ENCODE results near the gene RAC3. TPM values are rescaled to one million over a fixed set of nuclear protein-coding genes. Genes with fewer than 3 reads are reported as not detected.

Gene RAC3
- total RNA-seq, 4 donors from 2014 or later, result 0.42 to 2.0 TPM; not detected in 2

GRCh38 chr17:82012261-82012639, 19.2 kb upstream of the RAC3 start:
- no peaks in the 10 kb centered on the region for H3K27me3 ChIP-seq
- DNase-seq, result no peak
- in situ Hi-C loops (cut with MboI; ENCODE audit: low sequenced_read_pairs in 4 of 4), result no loop called here
- peaks cover 0 to 3% of the 10 kb centered on the region in 2 donors for H3K36me3 ChIP-seq
- no peak overlapping the region for H3K27ac ChIP-seq
- TF ChIP-seq POLR2A (IDR thresholded peaks at IDR 0.05), result no peak
- TF ChIP-seq, protein P1, sequence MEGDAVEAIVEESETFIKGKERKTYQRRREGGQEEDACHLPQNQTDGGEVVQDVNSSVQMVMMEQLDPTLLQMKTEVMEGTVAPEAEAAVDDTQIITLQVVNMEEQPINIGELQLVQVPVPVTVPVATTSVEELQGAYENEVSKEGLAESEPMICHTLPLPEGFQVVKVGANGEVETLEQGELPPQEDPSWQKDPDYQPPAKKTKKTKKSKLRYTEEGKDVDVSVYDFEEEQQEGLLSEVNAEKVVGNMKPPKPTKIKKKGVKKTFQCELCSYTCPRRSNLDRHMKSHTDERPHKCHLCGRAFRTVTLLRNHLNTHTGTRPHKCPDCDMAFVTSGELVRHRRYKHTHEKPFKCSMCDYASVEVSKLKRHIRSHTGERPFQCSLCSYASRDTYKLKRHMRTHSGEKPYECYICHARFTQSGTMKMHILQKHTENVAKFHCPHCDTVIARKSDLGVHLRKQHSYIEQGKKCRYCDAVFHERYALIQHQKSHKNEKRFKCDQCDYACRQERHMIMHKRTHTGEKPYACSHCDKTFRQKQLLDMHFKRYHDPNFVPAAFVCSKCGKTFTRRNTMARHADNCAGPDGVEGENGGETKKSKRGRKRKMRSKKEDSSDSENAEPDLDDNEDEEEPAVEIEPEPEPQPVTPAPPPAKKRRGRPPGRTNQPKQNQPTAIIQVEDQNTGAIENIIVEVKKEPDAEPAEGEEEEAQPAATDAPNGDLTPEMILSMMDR (IDR thresholded peaks at IDR 0.05 in 4 of 5, conservative IDR thresholded peaks at IDR 0.05 in 1 of 5), result no peak
- peaks cover 0 to 1% of the 10 kb centered on the region in 2 donors for H3K4me1 ChIP-seq
- intact Hi-C loops (cut with DNase I; ENCODE audit: low total_unique reads), result no loop called here
- no peak overlapping the region for H3K4me3 ChIP-seq
- ATAC-seq, result no peak
- no peaks in the 10 kb centered on the region for H3K9me3 ChIP-seq

GRCh38 chr17:82012640-82013295, 18.7 kb upstream of the RAC3 start:
- no peaks in the 10 kb centered on the region for H3K9me3 ChIP-seq
- peaks cover 0 to 6% of the 10 kb centered on the region in 2 donors for H3K4me1 ChIP-seq
- no peak for TF ChIP-seq POLR2A (IDR thresholded peaks at IDR 0.05)
- TF ChIP-seq, protein P1 (IDR thresholded peaks at IDR 0.05 in 4 of 5, conservative IDR thresholded peaks at IDR 0.05 in 1 of 5), result no peak
- no peak for ATAC-seq
- no peak overlapping the region for H3K4me3 ChIP-seq
- DNase-seq, result no peak
- H3K27ac ChIP-seq, result no peak overlapping the region
- no peaks in the 10 kb centered on the region for H3K27me3 ChIP-seq
- H3K36me3 ChIP-seq, result peaks cover 0 to 3% of the 10 kb centered on the region in 2 donors
- in situ Hi-C loops (cut with MboI; ENCODE audit: low sequenced_read_pairs in 4 of 4), result no loop called here
- intact Hi-C loops (cut with DNase I; ENCODE audit: low total_unique reads), result no loop called here

GRCh38 chr17:82013341-82013740, 18.1 kb upstream of the RAC3 start:
- intact Hi-C loops (cut with DNase I; ENCODE audit: low total_unique reads) (no loop called here), in situ Hi-C loops (cut with MboI; ENCODE audit: low sequenced_read_pairs in 4 of 4) (no loop called here)
- Histone ChIP-seq H3K27me3 (no peaks in the 10 kb centered on the region), H3K9me3 (no peaks in the 10 kb centered on the region), H3K36me3 (peaks cover 0 to 3% of the 10 kb centered on the region in 2 donors), H3K27ac (no peak overlapping the region), H3K4me3 (no peak overlapping the region), H3K4me1 (peaks cover 0 to 12% of the 10 kb centered on the region in 2 donors)
- no peak for DNase-seq
- no peak for ATAC-seq
- TF ChIP-seq, protein P1 (IDR thresholded peaks at IDR 0.05 in 4 of 5, conservative IDR thresholded peaks at IDR 0.05 in 1 of 5), result no peak
- TF ChIP-seq POLR2A (IDR thresholded peaks at IDR 0.05), result no peak

GRCh38 chr17:82013772-82014321, 17.6 kb upstream of the RAC3 start:
- DNase-seq, result no peak
- peaks cover 0 to 3% of the 10 kb centered on the region in 2 donors for H3K36me3 ChIP-seq
- no peaks in the 10 kb centered on the region for H3K9me3 ChIP-seq
- H3K27ac ChIP-seq, result no peak overlapping the region
- no peak for ATAC-seq
- TF ChIP-seq POLR2A (IDR thresholded peaks at IDR 0.05), result no peak
- TF ChIP-seq, protein P1 (IDR thresholded peaks at IDR 0.05 in 4 of 5, conservative IDR thresholded peaks at IDR 0.05 in 1 of 5), result no peak
- in situ Hi-C loops (cut with MboI; ENCODE audit: low sequenced_read_pairs in 4 of 4) (no loop called here), intact Hi-C loops (cut with DNase I; ENCODE audit: low total_unique reads) (no loop called here)
- H3K4me3 ChIP-seq, result no peak overlapping the region
- H3K27me3 ChIP-seq, result no peaks in the 10 kb centered on the region
- H3K4me1 ChIP-seq, result peaks cover 1 to 17% of the 10 kb centered on the region in 2 donors

All from gastrocnemius medialis (tissue), 4 donors.